Natural killer cell (primary cell): ENCODE data around the gene OSBPL1A. TPM values are rescaled to one million over a fixed set of nuclear protein-coding genes. Genes with fewer than 3 reads are reported as not detected.
A peak's percentile ranks its signal among the peaks of the same experiment; 100 is the strongest.

Experiments used
- ATAC-seq, 3 donors: fragments of 150-1000 bp in 2 of 3; fragments of 200-7000 bp in 1 of 3; cut with Tn5 transposase; 1 replicate in 1 of 3; 2 replicates in 2 of 3; pipeline ENCODE4 v1.10.0; 2021; ENCODE audit warnings: mild to moderate bottlenecking in 2 of 3, moderate library complexity in 2 of 3
- DNase-seq, 2 donors: peaks; one replicate each; pipeline versions ENCODE4 v3.0.0 to v3.0.0-alpha.2; 2013 to 2021; ENCODE audit warnings: mixed read lengths in 1 of 2
- H3K27ac ChIP-seq: one replicate; pipeline ENCODE4 v1.5.1; 2013; ENCODE audit warnings: mild to moderate bottlenecking, low read length
- H3K27me3 ChIP-seq: one replicate; pipeline ENCODE4 v1.6.1; 2013; ENCODE audit warnings: low read length; ENCODE audit not compliant: control insufficient read depth, insufficient read depth
- H3K36me3 ChIP-seq: one replicate; pipeline ENCODE4 v1.6.1; 2013; ENCODE audit warnings: low read length; ENCODE audit not compliant: control insufficient read depth, insufficient read depth
- H3K4me1 ChIP-seq: one replicate; pipeline ENCODE4 v1.6.1; 2013; ENCODE audit warnings: low read length; ENCODE audit not compliant: control insufficient read depth, insufficient read depth
- H3K4me3 ChIP-seq: one replicate; pipeline ENCODE4 v1.5.1; 2013; ENCODE audit warnings: low read length
- H3K9me3 ChIP-seq: one replicate; pipeline ENCODE4 v1.6.1; 2013; ENCODE audit warnings: low read length; ENCODE audit not compliant: control insufficient read depth, insufficient read depth
- H3K27ac Mint-ChIP-seq, 2 donors: one replicate each; pipeline ENCODE4 v1.8.0; 2022; ENCODE audit warnings: mild to moderate bottlenecking in 2 of 2, mixed read lengths in 2 of 2, moderate library complexity in 1 of 2
- H3K27me3 Mint-ChIP-seq, 2 donors: one replicate each; pipeline ENCODE4 v1.8.0; 2022; ENCODE audit warnings: low read depth in 2 of 2, mixed read lengths in 2 of 2
- H3K36me3 Mint-ChIP-seq: one replicate; pipeline ENCODE4 v1.8.0; 2022; ENCODE audit warnings: mixed read lengths
- H3K4me1 Mint-ChIP-seq, 2 donors: one replicate each; pipeline ENCODE4 v1.8.0; 2022; ENCODE audit warnings: mixed read lengths in 2 of 2
- H3K4me3 Mint-ChIP-seq: one replicate; pipeline ENCODE4 v1.8.0; 2022; ENCODE audit warnings: mild to moderate bottlenecking, moderate library complexity, mixed read lengths
- H3K9me3 Mint-ChIP-seq, 2 donors: one replicate each; pipeline ENCODE4 v1.8.0; 2022; ENCODE audit warnings: mixed read lengths in 2 of 2
- CTCF ChIP-seq: fragments of 200-600 bp; IDR thresholded peaks from one replicate; pipeline ENCODE4 v1.8.0; 2022; ENCODE audit warnings: antibody characterized with exemption
- WGBS: methylation state at CpG from one replicate; pipeline ENCODE4 v1.1.7; 2013; ENCODE audit warnings: missing lambda C conversion rate; ENCODE audit not compliant: insufficient coverage; 5-methylcytosine and 5-hydroxymethylcytosine counted together
- intact Hi-C: fragments of 100-400 bp; cut with micrococcal nuclease; formaldehyde crosslinking; loops from one replicate; pipeline ENCODE4 v1.14.2; 2022
- total RNA-seq, 4 donors: library from RNA; stranded (reverse); fragments of 120-200 nt in 1 of 4; gene quantifications; one replicate each; pipeline versions ENCODE4 v1.2.3 to v1.2.4, GENCODE V29; 2013 to 2022

The OSBPL1A gene
- total RNA-seq, 3 donors from 2014 or later (not counting 1 experiment from before 2014, with no cell fraction given): 1.2 to 32.5 (median 1.5) TPM

- intact Hi-C loops: no loop called here
- no peak overlapping the region for H3K4me3 ChIP-seq
- no peaks in the 10 kb centered on the region for H3K4me1 ChIP-seq
- Mint-ChIP-seq H3K9me3 (no peaks in the 10 kb centered on the region), H3K4me1 (no peaks in the 10 kb centered on the region), H3K36me3 (no peaks in the 10 kb centered on the region), H3K4me3 (no peak overlapping the region), H3K27ac (no peak overlapping the region), H3K27me3 (peaks cover 6 to 12% of the 10 kb centered on the region in 2 donors)
- no peaks in the 10 kb centered on the region for H3K27me3 ChIP-seq
- no peak for TF ChIP-seq CTCF
- H3K36me3 ChIP-seq: no peaks in the 10 kb centered on the region
- no peak for ATAC-seq
- H3K9me3 ChIP-seq: no peaks in the 10 kb centered on the region
- DNase-seq: no peak
- H3K27ac ChIP-seq: no peak overlapping the region
- no CpG with 5 or more reads among the region's 1 CpG for WGBS
Observed at GRCh38 chr18:24180048-24180447, 217.6 kb downstream of the OSBPL1A start.

DNA sequence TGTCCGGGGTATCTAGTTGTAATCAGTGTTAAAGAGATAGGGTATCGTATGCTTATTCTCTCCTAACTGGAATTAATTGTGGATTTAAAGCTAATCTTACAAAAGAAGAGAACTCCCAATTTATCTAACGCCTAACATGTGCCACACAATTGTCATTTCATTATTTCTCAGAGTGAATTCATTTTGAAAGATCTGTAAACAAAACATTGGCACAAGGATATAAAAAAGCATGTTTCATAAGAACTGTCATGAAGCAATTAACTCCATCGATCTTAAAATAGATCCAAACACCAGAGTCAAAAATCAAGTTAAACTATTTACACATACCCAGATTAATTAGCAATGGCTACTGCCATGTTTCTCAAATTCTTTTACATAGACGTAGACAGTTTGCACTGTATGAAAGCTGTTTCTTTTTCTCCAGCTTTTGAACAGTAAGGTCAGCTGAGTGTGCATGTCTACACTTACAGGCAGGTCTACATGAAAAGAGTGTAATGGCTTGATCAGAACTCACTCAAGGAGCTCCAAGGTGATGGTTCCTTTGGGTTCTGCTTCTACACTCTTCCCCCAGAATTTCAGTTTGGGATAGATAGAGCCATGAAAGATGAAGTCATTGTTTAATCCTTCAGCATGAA is 220.0 kb downstream of the OSBPL1A start:
- no peak for DNase-seq
- H3K27ac Mint-ChIP-seq: no peak overlapping the region
- no peak for TF ChIP-seq CTCF
- H3K9me3 ChIP-seq: no peaks in the 10 kb centered on the region
- H3K36me3 ChIP-seq: no peaks in the 10 kb centered on the region
- H3K27ac ChIP-seq: peak overlapping the region; percentile 30
- 91% methylated on average over 4 of the region's 5 CpGs for WGBS
- no peaks in the 10 kb centered on the region for H3K4me1 ChIP-seq
- no peak for ATAC-seq
- no peaks in the 10 kb centered on the region for H3K36me3 Mint-ChIP-seq
- H3K9me3 Mint-ChIP-seq: no peaks in the 10 kb centered on the region
- intact Hi-C loops: loop anchor here (5.0 kb wide), 1 partner anchor 315 kb away; no protein-coding TSS in a partner anchor
- no peak overlapping the region for H3K4me3 ChIP-seq
- H3K27me3 ChIP-seq: no peaks in the 10 kb centered on the region
- peaks cover 6 to 12% of the 10 kb centered on the region in 2 donors for H3K27me3 Mint-ChIP-seq
- no peak overlapping the region for H3K4me3 Mint-ChIP-seq
- H3K4me1 Mint-ChIP-seq: no peaks in the 10 kb centered on the region

GRCh38 chr18:24176727-24177416 is 220.8 kb downstream of the OSBPL1A start:
- Mint-ChIP-seq H3K9me3 (no peaks in the 10 kb centered on the region), H3K4me3 (no peak overlapping the region), H3K27ac (no peak overlapping the region), H3K36me3 (no peaks in the 10 kb centered on the region), H3K4me1 (no peaks in the 10 kb centered on the region), H3K27me3 (peaks cover 6 to 12% of the 10 kb centered on the region in 2 donors)
- H3K4me1 ChIP-seq: no peaks in the 10 kb centered on the region
- H3K9me3 ChIP-seq: no peaks in the 10 kb centered on the region
- DNase-seq: peak in 1 of 2 donors; percentile 46
- ATAC-seq: peak in 1 of 3 donors; percentile 33
- intact Hi-C loops: loop anchor here (5.0 kb wide), 1 partner anchor 315 kb away; no protein-coding TSS in a partner anchor
- H3K4me3 ChIP-seq: no peak overlapping the region
- 59% methylated on average over 5 of the region's 7 CpGs for WGBS
- no peaks in the 10 kb centered on the region for H3K36me3 ChIP-seq
- no peaks in the 10 kb centered on the region for H3K27me3 ChIP-seq
- peak overlapping the region; percentile 35 for H3K27ac ChIP-seq
- TF ChIP-seq CTCF: no peak
